Mucosa of descending colon (tissue), 3 donors: ENCODE measurements around the gene MYL9. TPM values are rescaled to one million over a fixed set of nuclear protein-coding genes. Genes with fewer than 3 reads are reported as not detected.
A peak's percentile ranks its signal among the peaks of the same experiment; 100 is the strongest.

Experiments used
- ATAC-seq: fragments of 200-7000 bp; cut with Tn5 transposase; one replicate; pipeline ENCODE4 v1.9.1; 2020; ENCODE audit warnings: mild to moderate bottlenecking, moderate library complexity
- DNase-seq, 3 donors: peaks; one replicate each; pipeline ENCODE4 v3.0.0-alpha.2; 2020
- H3K36me3 ChIP-seq: fragments of 200-600 bp; one replicate; pipeline ENCODE4 v1.8.0; 2021; ENCODE audit warnings: low read depth, mild to moderate bottlenecking
- H3K4me1 ChIP-seq: fragments of 200-600 bp; one replicate; pipeline ENCODE4 v1.8.0; 2021; ENCODE audit warnings: low read depth, mild to moderate bottlenecking
- H3K4me3 ChIP-seq: fragments of 200-600 bp; one replicate; pipeline ENCODE4 v1.8.0; 2021; ENCODE audit warnings: mild to moderate bottlenecking
- H3K9me3 ChIP-seq: fragments of 200-600 bp; one replicate; pipeline ENCODE4 v1.8.0; 2021; ENCODE audit warnings: mild to moderate bottlenecking
- intact Hi-C, 2 donors: fragments of 100-400 bp; cut with DNase I in 1 of 2; cut with micrococcal nuclease in 1 of 2; formaldehyde crosslinking; loops; one replicate each; pipeline versions ENCODE4 v1.11.0 to v1.11.1; 2022; cut with DNase I, micrococcal nuclease
- total RNA-seq, 3 donors: library from RNA; stranded (reverse); fragmentation: NEBNext Ultra II Directional in 2 of 3; extraction: Animal tissue kit (Norgen Biotek cat#: 25700) in 2 of 3; gene quantifications; one replicate each; pipeline versions ENCODE4 v1.2.1 to v1.2.4, GENCODE V29; 2021 to 2023
- TF ChIP-seq, protein P1 (sequence below): fragments of 200-600 bp; IDR thresholded peaks from one replicate; pipeline ENCODE4 v1.8.0; 2022; ENCODE audit warnings: antibody characterized with exemption, mild to moderate bottlenecking
- donor health status: DM: no; HTN: no; CAD: no; lungs with moderate emphysema.
- donor health status: DM: no; HTN: no; CAD: no.
- donor health status: DM: no; HTN: yes; CAD: no.

The MYL9 gene
- total RNA-seq, 3 donors from 2014 or later = 74.3 to 3,203 (median 259) TPM

DNA sequence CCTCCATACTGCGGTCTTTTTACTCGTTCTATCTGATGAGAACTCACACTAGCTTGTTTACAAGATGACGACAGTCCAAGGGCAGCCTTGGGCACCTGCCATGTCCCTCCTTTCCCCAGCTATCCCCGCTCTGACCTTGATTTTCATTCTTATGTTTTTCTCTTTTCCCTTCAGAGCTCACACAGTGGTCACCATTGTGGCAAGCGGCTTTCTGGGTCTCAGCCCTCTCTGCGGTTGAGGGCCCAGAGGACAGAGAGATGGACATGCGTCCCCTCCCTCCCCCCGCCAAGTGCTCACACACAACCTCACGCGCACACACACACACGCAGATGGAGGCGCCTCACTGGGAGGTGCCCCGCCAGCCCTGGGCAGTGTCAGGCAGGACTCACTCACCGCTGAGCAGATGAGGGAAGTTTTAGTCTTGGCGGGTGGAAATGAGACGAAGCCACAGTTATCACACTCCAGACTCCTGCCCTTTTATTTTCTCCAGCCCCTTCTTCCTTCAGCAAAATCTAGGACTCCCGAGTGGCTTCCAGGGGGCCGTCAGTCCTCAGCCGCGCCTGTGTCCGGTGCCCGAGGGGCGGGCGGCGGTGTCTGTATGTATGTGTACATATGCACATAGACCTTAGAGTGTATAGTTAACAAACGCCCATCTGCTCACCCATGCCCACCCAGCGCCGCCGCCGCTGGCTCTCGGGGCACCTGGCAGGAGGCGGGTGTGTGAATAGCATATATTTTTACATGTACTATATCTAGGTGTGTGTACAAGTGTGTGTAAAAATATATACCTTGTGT lies 13.8 kb upstream of the MYL9 start:
- intact Hi-C loops = no loop called here
- H3K4me3 ChIP-seq = no peak overlapping the region
- ATAC-seq = no peak
- H3K36me3 ChIP-seq = no peaks in the 10 kb centered on the region
- TF ChIP-seq, protein P1, sequence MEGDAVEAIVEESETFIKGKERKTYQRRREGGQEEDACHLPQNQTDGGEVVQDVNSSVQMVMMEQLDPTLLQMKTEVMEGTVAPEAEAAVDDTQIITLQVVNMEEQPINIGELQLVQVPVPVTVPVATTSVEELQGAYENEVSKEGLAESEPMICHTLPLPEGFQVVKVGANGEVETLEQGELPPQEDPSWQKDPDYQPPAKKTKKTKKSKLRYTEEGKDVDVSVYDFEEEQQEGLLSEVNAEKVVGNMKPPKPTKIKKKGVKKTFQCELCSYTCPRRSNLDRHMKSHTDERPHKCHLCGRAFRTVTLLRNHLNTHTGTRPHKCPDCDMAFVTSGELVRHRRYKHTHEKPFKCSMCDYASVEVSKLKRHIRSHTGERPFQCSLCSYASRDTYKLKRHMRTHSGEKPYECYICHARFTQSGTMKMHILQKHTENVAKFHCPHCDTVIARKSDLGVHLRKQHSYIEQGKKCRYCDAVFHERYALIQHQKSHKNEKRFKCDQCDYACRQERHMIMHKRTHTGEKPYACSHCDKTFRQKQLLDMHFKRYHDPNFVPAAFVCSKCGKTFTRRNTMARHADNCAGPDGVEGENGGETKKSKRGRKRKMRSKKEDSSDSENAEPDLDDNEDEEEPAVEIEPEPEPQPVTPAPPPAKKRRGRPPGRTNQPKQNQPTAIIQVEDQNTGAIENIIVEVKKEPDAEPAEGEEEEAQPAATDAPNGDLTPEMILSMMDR = no peak
- DNase-seq = no peak
- no peaks in the 10 kb centered on the region for H3K9me3 ChIP-seq
- no peaks in the 10 kb centered on the region for H3K4me1 ChIP-seq

DNA sequence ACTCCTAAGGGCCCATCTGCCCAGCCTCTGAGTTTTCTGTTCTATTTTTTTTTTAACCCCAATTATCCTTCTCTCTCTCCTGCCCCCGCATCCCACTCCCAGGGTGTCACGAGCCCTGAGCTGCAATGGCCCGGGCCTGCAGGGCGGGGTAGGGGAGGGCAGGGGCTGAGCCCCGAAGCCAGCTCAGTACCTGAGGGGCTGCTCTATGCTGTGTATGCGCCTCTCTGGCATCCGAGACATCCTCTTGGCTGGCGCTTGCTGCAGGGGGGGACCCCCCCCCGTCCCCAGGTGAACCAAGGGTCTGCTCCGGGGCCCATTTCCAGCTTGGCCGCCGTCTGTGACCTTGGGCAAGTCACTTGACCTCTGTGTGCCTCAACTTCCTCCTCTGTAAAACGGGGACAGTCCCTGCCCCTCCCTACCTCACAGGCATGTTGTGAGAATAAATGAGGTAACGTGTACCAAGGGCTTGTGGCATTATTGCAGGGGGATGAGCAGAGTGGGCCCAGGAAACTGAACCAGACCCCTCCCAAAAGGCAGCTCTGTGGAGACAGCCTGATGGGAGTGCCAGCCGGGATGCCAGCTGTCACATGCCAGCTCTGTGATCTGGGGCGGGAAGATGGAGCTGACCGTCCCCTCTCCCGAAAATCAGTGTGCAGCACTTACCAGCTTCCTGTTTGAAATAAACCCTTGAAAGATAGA lies 13.0 kb upstream of the MYL9 start:
- intact Hi-C loops = no loop called here
- H3K4me1 ChIP-seq = no peaks in the 10 kb centered on the region
- TF ChIP-seq, protein P1 = no peak
- ATAC-seq (no peak), DNase-seq (no peak)
- no peaks in the 10 kb centered on the region for H3K9me3 ChIP-seq
- no peak overlapping the region for H3K4me3 ChIP-seq
- H3K36me3 ChIP-seq = no peaks in the 10 kb centered on the region

DNA sequence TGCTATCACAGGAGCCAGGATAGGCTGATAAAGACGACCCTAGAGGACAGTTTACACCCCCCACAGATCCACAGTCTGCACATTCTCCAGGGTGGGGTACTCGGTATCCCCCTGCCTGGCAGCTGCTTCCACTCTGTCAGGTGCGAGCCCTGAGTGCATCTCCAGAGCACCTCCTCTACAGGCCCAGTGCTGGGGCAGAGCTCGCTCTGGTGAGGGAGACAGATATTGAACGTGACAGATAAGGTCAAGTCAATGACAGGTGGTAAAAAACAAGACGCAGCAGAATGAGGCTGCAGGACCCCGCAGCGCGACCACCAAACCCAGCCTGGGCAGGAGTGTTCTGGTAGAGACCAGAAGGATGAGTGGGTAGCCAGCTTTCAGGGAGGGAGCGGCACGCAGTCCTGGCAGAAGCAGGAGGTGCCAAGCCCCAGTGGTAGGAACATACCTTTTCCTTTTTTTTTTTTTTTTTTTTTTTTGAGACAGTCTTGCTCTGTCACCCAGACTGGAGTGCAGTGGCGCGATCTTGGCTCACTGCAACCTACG lies 12.4 kb upstream of the MYL9 start:
- ATAC-seq (no peak), DNase-seq (no peak)
- no peaks in the 10 kb centered on the region for H3K4me1 ChIP-seq
- H3K4me3 ChIP-seq = no peak overlapping the region
- intact Hi-C loops = no loop called here
- no peaks in the 10 kb centered on the region for H3K36me3 ChIP-seq
- TF ChIP-seq, protein P1 = no peak
- H3K9me3 ChIP-seq = no peaks in the 10 kb centered on the region

DNA sequence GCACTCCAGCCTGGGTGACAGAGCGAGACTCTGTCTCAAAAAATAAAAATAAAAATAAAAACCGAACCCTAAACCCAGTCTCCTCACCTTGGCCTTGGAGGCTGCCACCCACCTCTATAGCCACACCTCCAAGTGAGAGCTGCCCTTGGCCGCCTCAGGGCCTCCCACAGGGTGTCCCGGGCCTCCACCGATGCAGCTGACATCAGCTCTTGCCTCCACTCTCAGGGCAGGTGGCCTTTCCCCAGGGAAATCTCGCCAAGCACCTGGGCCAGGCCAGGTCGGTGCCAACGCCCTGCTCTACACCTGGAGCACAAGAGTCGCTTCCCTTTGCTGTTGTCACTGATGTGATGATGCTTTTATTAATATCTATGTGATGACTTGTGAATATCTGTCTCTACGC lies 8.9 kb upstream of the MYL9 start:
- DNase-seq = no peak
- Histone ChIP-seq H3K4me3 (no peak overlapping the region), H3K36me3 (no peaks in the 10 kb centered on the region), H3K9me3 (no peaks in the 10 kb centered on the region), H3K4me1 (no peaks in the 10 kb centered on the region)
- ATAC-seq = peak; percentile 43
- TF ChIP-seq, protein P1 = no peak
- intact Hi-C loops = no loop called here

DNA sequence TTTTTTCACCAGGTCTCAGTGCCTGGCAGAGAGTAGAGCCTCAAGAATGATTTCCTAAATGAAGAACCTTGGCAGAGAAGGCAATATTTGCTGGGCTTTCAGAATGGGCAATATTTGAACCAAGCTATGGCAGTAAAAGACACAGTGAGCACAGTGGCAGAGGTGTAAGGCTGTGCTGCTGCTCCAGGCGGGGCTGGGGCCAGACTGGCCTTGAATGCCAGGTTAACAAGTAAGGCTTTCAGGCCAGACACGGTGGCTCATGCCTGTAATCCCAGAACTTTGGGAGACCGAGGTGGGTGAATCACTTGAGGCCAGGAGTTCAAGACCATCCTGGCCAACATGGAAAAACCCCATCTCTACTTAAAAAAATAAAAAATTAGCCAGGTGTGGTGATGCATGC lies 8.5 kb upstream of the MYL9 start:
- Histone ChIP-seq H3K36me3 (no peaks in the 10 kb centered on the region), H3K4me3 (no peak overlapping the region), H3K9me3 (no peaks in the 10 kb centered on the region), H3K4me1 (no peaks in the 10 kb centered on the region)
- no peak for DNase-seq
- TF ChIP-seq, protein P1 = no peak
- no peak for ATAC-seq
- intact Hi-C loops = no loop called here
